Measurements from ENCODE around the gene LIG3.

The LIG3 gene

GRCh38 chr17:35046245-35046644 is 65.9 kb downstream of the LIG3 start:
- Histone ChIP-seq H3K4me3 (ENCODE audit: insufficient read length, low read depth) (no peak overlapping the region), H3K27me3 (ENCODE audit: insufficient read depth, insufficient read length) (no peaks in the 10 kb centered on the region), H3K36me3 (ENCODE audit: insufficient read depth, insufficient read length, low read length) (no peaks in the 10 kb centered on the region), H3K4me1 (ENCODE audit: insufficient read depth, insufficient read length) (no peaks in the 10 kb centered on the region), H3K9me3 (ENCODE audit: insufficient read depth, low read length) (no peaks in the 10 kb centered on the region), H3K9ac (ENCODE audit: insufficient read length, low read depth) (no peak overlapping the region)
- no peak for DNase-seq (ENCODE audit: low read depth, low spot score)
- TF ChIP-seq ZNF274 (IDR thresholded peaks at IDR 0.05; ENCODE audit: low read depth, low read length), result no peak
- TF ChIP-seq YY1 (IDR thresholded peaks at IDR 0.05; ENCODE audit: insufficient read depth, insufficient read length), result no peak
- no peak for TF ChIP-seq SUZ12 (IDR thresholded peaks at IDR 0.05; ENCODE audit: extremely low read depth, insufficient read depth, insufficient read length)

- DNase-seq (ENCODE audit: low read depth, low spot score), result no peak
- H3K27me3 ChIP-seq (ENCODE audit: insufficient read depth, insufficient read length), result no peaks in the 10 kb centered on the region
- H3K4me1 ChIP-seq (ENCODE audit: insufficient read depth, insufficient read length), result no peaks in the 10 kb centered on the region
- no peak overlapping the region for H3K4me3 ChIP-seq (ENCODE audit: insufficient read length, low read depth)
- H3K36me3 ChIP-seq (ENCODE audit: insufficient read depth, insufficient read length, low read length), result no peaks in the 10 kb centered on the region
- no peaks in the 10 kb centered on the region for H3K9me3 ChIP-seq (ENCODE audit: insufficient read depth, low read length)
- no peak overlapping the region for H3K9ac ChIP-seq (ENCODE audit: insufficient read length, low read depth)
- TF ChIP-seq ZNF274 (IDR thresholded peaks at IDR 0.05; ENCODE audit: low read depth, low read length), result no peak
- TF ChIP-seq YY1 (IDR thresholded peaks at IDR 0.05; ENCODE audit: insufficient read depth, insufficient read length), result no peak
Measured at GRCh38 chr17:35046740-35047283, 66.5 kb downstream of the LIG3 start.

- no peaks in the 10 kb centered on the region for H3K9me3 ChIP-seq (ENCODE audit: insufficient read depth, low read length)
- H3K4me1 ChIP-seq (ENCODE audit: insufficient read depth, insufficient read length), result no peaks in the 10 kb centered on the region
- H3K9ac ChIP-seq (ENCODE audit: insufficient read length, low read depth), result no peak overlapping the region
- no peak for TF ChIP-seq YY1 (IDR thresholded peaks at IDR 0.05; ENCODE audit: insufficient read depth, insufficient read length)
- no peak for TF ChIP-seq SUZ12 (IDR thresholded peaks at IDR 0.05; ENCODE audit: extremely low read depth, insufficient read depth, insufficient read length)
- no peak for TF ChIP-seq ZNF274 (IDR thresholded peaks at IDR 0.05; ENCODE audit: low read depth, low read length)
- no peak overlapping the region for H3K4me3 ChIP-seq (ENCODE audit: insufficient read length, low read depth)
- DNase-seq (ENCODE audit: low read depth, low spot score), result no peak
- H3K36me3 ChIP-seq (ENCODE audit: insufficient read depth, insufficient read length, low read length), result no peaks in the 10 kb centered on the region
- no peaks in the 10 kb centered on the region for H3K27me3 ChIP-seq (ENCODE audit: insufficient read depth, insufficient read length)
Measured at GRCh38 chr17:35048685-35049379, 68.5 kb downstream of the LIG3 start.

GRCh38 chr17:35050170-35050569 is 69.9 kb downstream of the LIG3 start:
- H3K36me3 ChIP-seq (ENCODE audit: insufficient read depth, insufficient read length, low read length), result no peaks in the 10 kb centered on the region
- no peaks in the 10 kb centered on the region for H3K27me3 ChIP-seq (ENCODE audit: insufficient read depth, insufficient read length)
- no peaks in the 10 kb centered on the region for H3K4me1 ChIP-seq (ENCODE audit: insufficient read depth, insufficient read length)
- H3K4me3 ChIP-seq (ENCODE audit: insufficient read length, low read depth), result no peak overlapping the region
- H3K9ac ChIP-seq (ENCODE audit: insufficient read length, low read depth), result no peak overlapping the region
- DNase-seq (ENCODE audit: low read depth, low spot score), result no peak
- no peaks in the 10 kb centered on the region for H3K9me3 ChIP-seq (ENCODE audit: insufficient read depth, low read length)
- TF ChIP-seq ZNF274 (IDR thresholded peaks at IDR 0.05; ENCODE audit: low read depth, low read length) (no peak), SUZ12 (IDR thresholded peaks at IDR 0.05; ENCODE audit: extremely low read depth, insufficient read depth, insufficient read length) (no peak), YY1 (IDR thresholded peaks at IDR 0.05; ENCODE audit: insufficient read depth, insufficient read length) (no peak)

- H3K27me3 ChIP-seq (ENCODE audit: insufficient read depth, insufficient read length), result no peaks in the 10 kb centered on the region
- TF ChIP-seq ZNF274 (IDR thresholded peaks at IDR 0.05; ENCODE audit: low read depth, low read length) (no peak), SUZ12 (IDR thresholded peaks at IDR 0.05; ENCODE audit: extremely low read depth, insufficient read depth, insufficient read length) (no peak), YY1 (IDR thresholded peaks at IDR 0.05; ENCODE audit: insufficient read depth, insufficient read length) (no peak)
- no peaks in the 10 kb centered on the region for H3K9me3 ChIP-seq (ENCODE audit: insufficient read depth, low read length)
- H3K36me3 ChIP-seq (ENCODE audit: insufficient read depth, insufficient read length, low read length), result no peaks in the 10 kb centered on the region
- H3K4me1 ChIP-seq (ENCODE audit: insufficient read depth, insufficient read length), result no peaks in the 10 kb centered on the region
- DNase-seq (ENCODE audit: low read depth, low spot score), result no peak
- H3K9ac ChIP-seq (ENCODE audit: insufficient read length, low read depth), result no peak overlapping the region
- no peak overlapping the region for H3K4me3 ChIP-seq (ENCODE audit: insufficient read length, low read depth)
Measured at GRCh38 chr17:35051183-35051578, 70.9 kb downstream of the LIG3 start.

GRCh38 chr17:35051579-35052240 is 71.4 kb downstream of the LIG3 start:
- H3K9ac ChIP-seq (ENCODE audit: insufficient read length, low read depth), result no peak overlapping the region
- H3K36me3 ChIP-seq (ENCODE audit: insufficient read depth, insufficient read length, low read length), result no peaks in the 10 kb centered on the region
- H3K4me3 ChIP-seq (ENCODE audit: insufficient read length, low read depth), result no peak overlapping the region
- no peaks in the 10 kb centered on the region for H3K27me3 ChIP-seq (ENCODE audit: insufficient read depth, insufficient read length)
- DNase-seq (ENCODE audit: low read depth, low spot score), result no peak
- H3K9me3 ChIP-seq (ENCODE audit: insufficient read depth, low read length), result no peaks in the 10 kb centered on the region
- TF ChIP-seq SUZ12 (IDR thresholded peaks at IDR 0.05; ENCODE audit: extremely low read depth, insufficient read depth, insufficient read length) (no peak), ZNF274 (IDR thresholded peaks at IDR 0.05; ENCODE audit: low read depth, low read length) (no peak), YY1 (IDR thresholded peaks at IDR 0.05; ENCODE audit: insufficient read depth, insufficient read length) (no peak)
- H3K4me1 ChIP-seq (ENCODE audit: insufficient read depth, insufficient read length), result no peaks in the 10 kb centered on the region

- Histone ChIP-seq H3K9ac (ENCODE audit: insufficient read length, low read depth) (no peak overlapping the region), H3K4me3 (ENCODE audit: insufficient read length, low read depth) (no peak overlapping the region)
Measured at GRCh38 chr17:35052241-35052610, 71.9 kb downstream of the LIG3 start.

More at GRCh38 chr17:35052241-35052610, 71.9 kb downstream of the LIG3 start:
- Histone ChIP-seq H3K27me3 (ENCODE audit: insufficient read depth, insufficient read length) (no peaks in the 10 kb centered on the region), H3K4me1 (ENCODE audit: insufficient read depth, insufficient read length) (no peaks in the 10 kb centered on the region), H3K36me3 (ENCODE audit: insufficient read depth, insufficient read length, low read length) (no peaks in the 10 kb centered on the region), H3K9me3 (ENCODE audit: insufficient read depth, low read length) (no peaks in the 10 kb centered on the region)
- DNase-seq (ENCODE audit: low read depth, low spot score), result no peak
- TF ChIP-seq SUZ12 (IDR thresholded peaks at IDR 0.05; ENCODE audit: extremely low read depth, insufficient read depth, insufficient read length), result no peak
- no peak for TF ChIP-seq ZNF274 (IDR thresholded peaks at IDR 0.05; ENCODE audit: low read depth, low read length)
- no peak for TF ChIP-seq YY1 (IDR thresholded peaks at IDR 0.05; ENCODE audit: insufficient read depth, insufficient read length)

Measured in NT2/D1 (cell line).